Measurements from ENCODE around the gene PLTP.

DNA sequence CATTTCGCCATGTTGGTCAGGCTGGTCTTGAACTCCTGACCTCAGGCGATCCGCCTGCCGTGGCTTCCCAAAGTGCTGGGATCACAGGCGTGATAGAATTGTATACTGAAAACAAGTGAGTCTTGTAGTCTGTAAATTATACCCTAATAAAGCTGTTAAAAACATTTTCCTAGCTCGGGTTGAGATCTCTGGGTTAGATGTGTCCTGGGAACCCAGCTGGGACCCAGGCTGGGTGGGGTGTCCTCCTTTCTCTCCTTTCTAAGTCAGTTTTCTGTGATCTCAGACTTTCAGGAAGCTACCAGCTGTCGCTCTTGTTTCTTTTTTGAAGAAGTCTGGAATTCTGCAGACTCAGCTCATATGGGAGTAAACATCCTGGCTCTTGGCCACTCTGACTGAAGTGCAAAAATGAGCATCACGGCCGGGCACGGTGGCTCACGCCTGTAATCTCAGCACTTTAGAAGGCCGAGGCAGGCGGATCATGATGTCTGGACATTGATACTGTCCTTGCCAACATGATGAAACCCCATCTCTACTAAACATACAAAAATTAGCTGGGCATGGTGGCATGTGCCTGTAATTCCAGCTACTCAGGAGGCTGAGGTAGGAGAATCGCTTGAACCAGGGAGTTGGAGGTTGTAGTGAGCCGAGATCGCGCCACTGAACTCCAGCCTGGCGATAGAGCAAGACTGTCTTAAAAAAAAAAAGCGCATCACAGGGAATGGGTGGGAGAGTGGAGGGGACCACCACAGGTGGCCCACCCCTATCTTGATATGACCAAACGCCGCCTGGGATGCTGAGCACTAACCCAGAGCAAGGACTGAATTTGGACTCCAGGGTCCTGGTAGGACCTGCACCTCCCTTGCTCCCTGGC is 12.7 kb upstream of the PLTP start:
- TF ChIP-seq, protein P1, sequence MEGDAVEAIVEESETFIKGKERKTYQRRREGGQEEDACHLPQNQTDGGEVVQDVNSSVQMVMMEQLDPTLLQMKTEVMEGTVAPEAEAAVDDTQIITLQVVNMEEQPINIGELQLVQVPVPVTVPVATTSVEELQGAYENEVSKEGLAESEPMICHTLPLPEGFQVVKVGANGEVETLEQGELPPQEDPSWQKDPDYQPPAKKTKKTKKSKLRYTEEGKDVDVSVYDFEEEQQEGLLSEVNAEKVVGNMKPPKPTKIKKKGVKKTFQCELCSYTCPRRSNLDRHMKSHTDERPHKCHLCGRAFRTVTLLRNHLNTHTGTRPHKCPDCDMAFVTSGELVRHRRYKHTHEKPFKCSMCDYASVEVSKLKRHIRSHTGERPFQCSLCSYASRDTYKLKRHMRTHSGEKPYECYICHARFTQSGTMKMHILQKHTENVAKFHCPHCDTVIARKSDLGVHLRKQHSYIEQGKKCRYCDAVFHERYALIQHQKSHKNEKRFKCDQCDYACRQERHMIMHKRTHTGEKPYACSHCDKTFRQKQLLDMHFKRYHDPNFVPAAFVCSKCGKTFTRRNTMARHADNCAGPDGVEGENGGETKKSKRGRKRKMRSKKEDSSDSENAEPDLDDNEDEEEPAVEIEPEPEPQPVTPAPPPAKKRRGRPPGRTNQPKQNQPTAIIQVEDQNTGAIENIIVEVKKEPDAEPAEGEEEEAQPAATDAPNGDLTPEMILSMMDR (IDR thresholded peaks at IDR 0.05; ENCODE audit: insufficient read depth, low read length, poor library complexity, severe bottlenecking) = no peak
- no peak for TF ChIP-seq EZH2phosphoT487 (conservative IDR thresholded peaks at IDR 0.05; ENCODE audit: low read length)

Data from SU-DHL-6 (cell line).